ENCODE measurements around the gene RNF38.

GRCh38 chr9:36445800-36446361 is 45.8 kb upstream of the RNF38 start:
- TF ChIP-seq POLR2A (IDR thresholded peaks at IDR 0.05) (no peak), CTCF (IDR thresholded peaks at IDR 0.05) (no peak)

All from vagina (tissue), 2 donors.